ENCODE data around the gene CFD.

Gene CFD

GRCh38 chr19:892243-892893, 32.9 kb downstream of the CFD start:
- no peak for DNase-seq

- peak; percentile 89 for DNase-seq
These were observed 33.6 kb downstream of the CFD start, which contains the start of the genes MED16 and RNU6-9 for GRCh38 chr19:892894-893689. Gene MED16, minus strand, starts transcription at chr19:893187. Its CDS starts 2,056 bp downstream, at chr19:891131. Gene RNU6-9, plus strand, starts transcription at chr19:893484.

GRCh38 chr19:896434-896833, 37.0 kb downstream of the CFD start:
- no peak for DNase-seq

GRCh38 chr19:896999-897398, 37.5 kb downstream of the CFD start:
- DNase-seq = no peak

- no peak for DNase-seq
These were observed 38.1 kb downstream of the CFD start for GRCh38 chr19:897442-898039.

GRCh38 chr19:898663-899062, 39.2 kb downstream of the CFD start:
- DNase-seq = no peak

- no peak for DNase-seq
These were observed 40.0 kb downstream of the CFD start for GRCh38 chr19:899336-900042.

GRCh38 chr19:900043-900301, 40.5 kb downstream of the CFD start:
- DNase-seq = no peak

GRCh38 chr19:900302-901111, 41.0 kb downstream of the CFD start:
- no peak for DNase-seq

- DNase-seq = no peak
These were observed 42.0 kb downstream of the CFD start for GRCh38 chr19:901216-902092.

- no peak for DNase-seq
These were observed 42.6 kb downstream of the CFD start for GRCh38 chr19:902093-902370.

GRCh38 chr19:902446-903226, 43.2 kb downstream of the CFD start:
- no peak for DNase-seq

GRCh38 chr19:903266-903797, 43.9 kb downstream of the CFD start:
- no peak for DNase-seq

- no peak for DNase-seq
These were observed 45.1 kb downstream of the CFD start for GRCh38 chr19:904545-904944.

- no peak for DNase-seq
These were observed 47.0 kb downstream of the CFD start for GRCh38 chr19:906480-906879.

GRCh38 chr19:907183-907853, 47.9 kb downstream of the CFD start:
- DNase-seq = no peak

GRCh38 chr19:911197-912033, 52.0 kb downstream of the CFD start:
- DNase-seq = no peak

GRCh38 chr19:912181-913079, 53.0 kb downstream of the CFD start:
- DNase-seq = peak; percentile 25

All from stimulated activated CD4-positive, alpha-beta T cell treated with anti-CD3 and anti-CD28 coated beads, Interleukin-4, amount 100 ng/mL, for 24 hours (primary cell).